ENCODE measurements around the gene DLGAP4.
"Not testable (repeated sequence)": the region's sequence is repeated elsewhere in the genome, so short reads cannot be mapped to it uniquely, and the experiment has no call there.

DLGAP4 gene

DNA sequence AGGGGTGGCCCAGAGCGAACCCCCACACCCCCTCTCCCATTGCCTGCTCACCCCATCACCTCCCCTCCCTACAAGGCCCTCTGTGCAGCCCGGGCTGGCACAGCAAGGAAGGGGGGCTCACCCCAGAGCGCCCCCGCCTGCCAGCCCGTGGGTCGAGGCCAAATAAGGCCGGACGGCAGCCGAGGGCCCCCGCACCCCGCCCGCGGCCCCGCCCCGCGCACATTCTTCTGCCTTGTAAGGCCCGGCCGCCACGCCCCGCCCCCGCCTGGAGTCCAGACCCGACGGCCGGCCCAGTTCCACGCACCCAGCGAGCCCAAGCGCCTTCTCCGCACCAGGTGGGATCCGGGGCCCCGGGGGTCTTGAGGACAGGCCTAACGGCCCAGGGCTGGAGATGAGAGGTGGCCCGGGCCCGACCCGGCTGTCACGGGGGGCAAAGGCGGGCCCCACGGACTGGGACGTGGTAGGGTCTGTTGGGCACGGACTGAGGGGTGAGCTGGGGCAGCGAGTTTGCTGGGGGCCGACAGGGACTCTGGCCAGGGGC lies 235.2 kb downstream of the DLGAP4 start, which contains the start of gene MYL9:
Gene MYL9 (plus strand): TSS at position 293 of the 541 bp plus-strand sequence. CDS start 3,366 bp downstream, outside the sequence.
- DNase-seq (ENCODE audit: low read depth) = no peak

- no peak for DNase-seq (ENCODE audit: low read depth)
Observed at GRCh38 chr20:36541768-36542488, 235.8 kb downstream of the DLGAP4 start.

DNA sequence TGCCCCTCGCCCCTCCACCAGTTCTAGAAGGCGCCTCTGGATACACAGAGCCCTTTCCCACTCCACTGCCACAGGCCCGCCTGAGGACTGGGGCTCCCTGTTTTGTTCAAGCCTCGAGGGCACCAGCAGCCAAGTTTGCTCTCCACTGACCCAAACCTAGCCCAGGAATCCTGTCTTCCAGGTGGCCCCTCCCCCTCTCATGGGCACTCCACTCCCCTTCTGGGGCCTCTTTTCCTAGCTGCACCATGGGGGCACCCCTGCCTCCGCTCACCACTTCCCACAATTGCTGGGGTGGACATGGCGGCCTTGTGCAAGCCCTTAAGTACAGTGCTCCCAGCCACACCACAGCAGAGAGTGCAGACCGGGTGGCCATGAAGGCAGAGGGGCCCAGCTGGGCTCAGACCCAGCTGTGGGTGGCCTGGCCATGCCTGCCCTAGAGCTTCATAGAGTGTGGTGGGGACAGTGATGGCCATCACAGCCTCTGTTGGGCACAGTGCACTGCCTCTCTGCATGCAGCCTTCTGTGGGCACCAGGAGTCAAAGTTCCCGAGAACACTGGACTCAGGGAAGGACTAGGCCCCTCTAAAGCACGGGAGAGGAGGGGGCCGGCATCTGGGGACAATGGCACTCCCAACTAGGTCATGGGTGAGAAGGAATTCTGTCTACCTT lies 236.5 kb downstream of the DLGAP4 start:
- no peak for DNase-seq (ENCODE audit: low read depth)

- DNase-seq (ENCODE audit: low read depth) = no peak
Observed at GRCh38 chr20:36543184-36544133, 237.3 kb downstream of the DLGAP4 start.

DNA sequence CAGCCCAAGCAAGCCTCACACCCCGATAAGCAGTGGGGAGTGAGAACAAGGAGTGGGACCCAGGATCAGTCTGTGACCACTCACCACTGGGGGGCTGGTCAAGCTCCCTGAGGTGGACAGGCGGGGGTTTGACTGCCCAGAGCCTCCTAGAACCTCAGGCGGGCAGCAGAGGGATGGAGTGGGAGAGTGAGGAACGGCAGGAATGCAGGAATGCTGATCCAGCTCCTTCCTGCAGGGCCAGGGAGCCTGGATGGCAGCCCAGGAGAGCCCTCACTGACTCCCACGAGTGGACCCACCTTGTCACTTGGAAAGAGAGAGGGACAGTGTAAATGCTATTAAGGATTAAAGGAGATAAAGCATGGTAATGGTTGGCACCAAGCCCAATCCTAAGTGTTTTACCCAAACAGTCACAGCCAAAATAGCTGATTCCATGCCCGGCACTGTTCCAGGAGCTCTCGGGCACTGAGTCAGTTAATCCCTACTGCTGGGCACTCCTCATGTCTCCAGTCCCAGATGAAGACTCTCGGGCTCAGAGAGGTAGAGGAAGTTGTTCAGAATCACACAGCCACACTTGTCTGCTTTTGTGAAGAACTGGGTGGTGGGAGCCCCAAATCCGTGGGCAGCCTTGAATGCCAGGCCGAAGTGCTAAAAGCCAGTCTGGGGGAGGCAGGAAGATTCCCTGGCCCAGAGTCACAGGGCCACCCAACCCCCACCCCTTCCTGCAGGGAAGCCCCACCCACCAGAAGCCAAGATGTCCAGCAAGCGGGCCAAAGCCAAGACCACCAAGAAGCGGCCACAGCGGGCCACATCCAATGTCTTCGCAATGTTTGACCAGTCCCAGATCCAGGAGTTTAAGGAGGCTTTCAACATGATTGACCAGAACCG lies 238.2 kb downstream of the DLGAP4 start:
- no peak for DNase-seq (ENCODE audit: low read depth)

- no peak for DNase-seq (ENCODE audit: low read depth)
Observed at GRCh38 chr20:36546111-36546736, 240.1 kb downstream of the DLGAP4 start.

GRCh38 chr20:36547186-36548005 lies 241.3 kb downstream of the DLGAP4 start:
- DNase-seq (ENCODE audit: low read depth) = no peak

DNA sequence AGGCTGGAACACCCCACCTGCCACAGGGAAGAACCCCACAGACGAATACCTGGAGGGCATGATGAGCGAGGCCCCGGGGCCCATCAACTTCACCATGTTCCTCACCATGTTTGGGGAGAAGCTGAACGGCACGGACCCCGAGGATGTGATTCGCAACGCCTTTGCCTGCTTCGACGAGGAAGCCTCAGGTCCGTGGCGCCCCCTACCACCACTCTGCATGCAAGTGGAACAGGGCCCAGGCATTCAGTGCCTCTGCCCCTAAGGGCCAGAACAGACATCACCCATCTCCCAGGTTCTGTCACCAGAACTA lies 241.8 kb downstream of the DLGAP4 start:
- no peak for DNase-seq (ENCODE audit: low read depth)

DNA sequence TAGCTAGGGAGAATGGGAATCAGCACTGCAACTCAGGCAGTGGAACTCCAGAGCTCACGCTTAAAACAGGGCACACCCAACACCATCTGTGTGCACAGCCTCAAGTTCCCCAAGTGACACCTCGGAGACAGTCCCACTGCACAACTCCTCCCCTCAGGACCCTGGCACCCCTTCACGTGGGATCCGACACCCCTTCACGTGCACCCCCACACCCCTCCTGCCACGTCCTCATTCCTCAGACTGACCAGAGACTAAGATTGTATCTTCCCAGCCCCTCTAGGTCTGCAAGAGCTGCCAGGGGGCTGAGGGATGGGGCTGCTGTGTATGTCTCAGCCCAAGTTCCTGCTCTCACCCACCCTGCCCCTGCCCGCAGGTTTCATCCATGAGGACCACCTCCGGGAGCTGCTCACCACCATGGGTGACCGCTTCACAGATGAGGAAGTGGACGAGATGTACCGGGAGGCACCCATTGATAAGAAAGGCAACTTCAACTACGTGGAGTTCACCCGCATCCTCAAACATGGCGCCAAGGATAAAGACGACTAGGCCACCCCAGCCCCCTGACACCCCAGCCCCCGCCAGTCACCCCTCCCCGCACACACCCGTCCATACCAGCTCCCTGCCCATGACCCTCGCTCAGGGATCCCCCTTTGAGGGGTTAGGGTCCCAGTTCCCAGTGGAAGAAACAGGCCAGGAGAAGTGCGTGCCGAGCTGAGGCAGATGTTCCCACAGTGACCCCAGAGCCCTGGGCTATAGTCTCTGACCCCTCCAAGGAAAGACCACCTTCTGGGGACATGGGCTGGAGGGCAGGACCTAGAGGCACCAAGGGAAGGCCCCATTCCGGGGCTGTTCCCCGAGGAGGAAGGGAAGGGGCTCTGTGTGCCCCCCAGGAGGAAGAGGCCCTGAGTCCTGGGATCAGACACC lies 242.8 kb downstream of the DLGAP4 start:
- DNase-seq (ENCODE audit: low read depth) = no peak

DNA sequence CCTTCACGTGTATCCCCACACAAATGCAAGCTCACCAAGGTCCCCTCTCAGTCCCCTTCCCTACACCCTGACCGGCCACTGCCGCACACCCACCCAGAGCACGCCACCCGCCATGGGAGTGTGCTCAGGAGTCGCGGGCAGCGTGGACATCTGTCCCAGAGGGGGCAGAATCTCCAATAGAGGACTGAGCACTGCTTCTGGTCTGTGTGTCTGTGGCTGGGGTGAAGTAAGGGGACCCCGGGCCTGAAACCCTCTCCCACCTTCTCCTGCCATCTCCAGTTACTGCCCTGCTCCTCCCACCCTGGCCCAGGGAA lies 243.4 kb downstream of the DLGAP4 start:
- DNase-seq (ENCODE audit: low read depth) = no peak

DNA sequence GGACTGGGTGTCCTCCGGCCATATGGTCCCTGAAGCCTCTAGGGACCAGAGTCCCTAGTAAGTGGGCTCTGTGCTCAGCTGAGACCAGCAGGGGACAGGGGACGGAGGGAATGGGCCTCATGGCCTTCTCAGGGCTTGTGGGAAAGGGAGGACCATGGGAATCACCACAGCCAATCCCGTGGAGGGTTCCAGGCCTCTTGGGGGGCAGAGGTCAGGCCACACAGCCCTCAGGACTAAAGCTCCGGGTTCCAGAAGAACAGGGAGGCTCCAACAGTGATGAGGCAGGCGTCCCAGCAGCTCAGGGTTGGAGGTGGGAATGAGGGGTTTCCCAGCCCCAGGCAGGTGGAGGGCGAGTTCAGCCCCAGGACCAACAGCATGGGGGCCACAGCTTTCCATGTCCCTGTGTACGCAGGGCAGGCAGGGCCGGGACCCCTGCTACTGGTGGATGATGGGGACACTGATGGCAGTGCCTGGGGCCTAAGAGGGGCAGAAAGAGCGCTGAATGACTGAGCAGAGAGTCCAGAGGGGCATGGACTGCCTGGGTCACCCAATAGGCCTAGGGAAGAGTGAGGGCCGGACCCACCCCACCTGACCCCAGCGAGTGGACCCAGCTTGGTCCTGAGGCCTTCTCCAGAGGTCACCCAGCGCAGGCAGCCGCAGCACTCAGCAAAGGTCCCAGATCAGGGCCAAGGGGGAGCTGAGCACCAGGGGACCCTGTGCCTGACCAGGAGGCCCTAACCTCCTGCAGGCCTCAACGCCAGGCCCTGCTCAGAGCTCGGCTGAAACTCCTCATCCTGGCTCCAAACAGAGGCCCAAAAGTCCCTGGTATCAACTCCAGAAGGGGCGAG lies 244.0 kb downstream of the DLGAP4 start:
- no peak for DNase-seq (ENCODE audit: low read depth)

GRCh38 chr20:36550790-36551299 lies 244.7 kb downstream of the DLGAP4 start:
- no peak for DNase-seq (ENCODE audit: low read depth)

- no peak for DNase-seq (ENCODE audit: low read depth)
Observed at GRCh38 chr20:36555248-36555647, 249.1 kb downstream of the DLGAP4 start.

- no peak for DNase-seq (ENCODE audit: low read depth)
Observed at GRCh38 chr20:36562724-36563123, 256.6 kb downstream of the DLGAP4 start.

- DNase-seq (ENCODE audit: low read depth) = no peak
Observed at GRCh38 chr20:36563374-36563773, 257.2 kb downstream of the DLGAP4 start.

DNA sequence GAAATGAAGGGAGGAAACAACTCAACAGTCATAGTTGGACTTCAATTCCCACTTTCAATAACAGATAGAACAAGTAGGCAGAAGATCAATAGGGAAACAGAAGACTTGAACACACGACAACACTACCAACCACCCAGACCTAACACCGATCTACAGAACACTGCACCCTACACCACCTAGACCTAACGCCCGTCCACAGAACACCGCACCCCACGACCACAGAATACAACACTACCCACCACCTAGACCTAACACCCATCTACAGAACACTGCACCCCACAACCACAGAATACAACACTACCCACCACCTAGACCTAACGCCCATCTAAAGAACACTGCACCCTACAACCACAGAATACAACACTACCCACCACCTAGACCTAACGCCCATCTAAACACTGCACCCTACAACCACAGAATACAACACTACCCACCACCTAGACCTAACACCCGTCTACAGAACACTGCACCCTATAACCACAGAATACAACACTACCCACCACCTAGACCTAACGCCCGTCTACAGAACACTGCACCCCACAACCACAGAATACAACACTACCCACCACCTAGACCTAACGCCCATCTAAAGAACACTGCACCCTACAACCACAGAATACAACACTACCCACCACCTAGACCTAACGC lies 258.1 kb downstream of the DLGAP4 start:
- not testable (repeated sequence) for DNase-seq (ENCODE audit: low read depth)

DNA sequence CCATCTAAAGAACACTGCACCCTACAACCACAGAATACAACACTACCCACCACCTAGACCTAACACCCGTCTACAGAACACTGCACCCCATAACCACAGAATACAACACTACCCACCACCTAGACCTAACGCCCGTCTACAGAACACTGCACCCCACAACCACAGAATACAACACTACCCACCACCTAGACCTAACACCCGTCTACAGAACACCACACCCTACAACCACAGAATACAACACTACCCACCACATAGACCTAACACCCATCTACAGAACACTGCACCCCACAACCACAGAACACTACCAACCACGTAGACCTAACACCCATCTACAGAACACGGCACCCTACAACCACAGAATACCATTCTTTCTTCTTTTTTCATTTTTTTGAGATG lies 258.6 kb downstream of the DLGAP4 start:
- not testable (repeated sequence) for DNase-seq (ENCODE audit: low read depth)

Data from T follicular helper cell (primary cell).